IMR-90 (cell line): ENCODE results near the gene CAMTA1. TPM values are rescaled to one million over a fixed set of nuclear protein-coding genes. Genes with fewer than 3 reads are reported as not detected.

Experiments used
- ATAC-seq: fragments of 200-7000 bp; cut with Tn5 transposase; 2 replicates; pipeline ENCODE4 v1.9.1; 2020; ENCODE audit warnings: low read depth, mild to moderate bottlenecking, moderate library complexity
- BruUV-seq: library from RNA; stranded (reverse); fragments of 400-500 nt; replicated peaks from 2 replicates; lab custom pipeline; 2021; lab: Mats Ljungman, UMichigan
- CTCF ChIA-PET: fragments of 300-600 bp; formaldehyde crosslinking; extraction: SDS; loops from one replicate; lab custom pipeline; 2021; ENCODE audit warnings: antibody characterized with exemption; lab: Yijun Ruan, JAX
- POLR2A ChIA-PET: fragments of 300-600 bp; sonication (Branson Sonifier 250); formaldehyde crosslinking; loops from one replicate; lab custom pipeline; 2022; ENCODE audit warnings: antibody characterized with exemption; ENCODE audit not compliant: unreplicated experiment; lab: Charles Lee
- DNase-seq: peaks from one replicate; pipeline ENCODE4 v3.0.0; 2013
- H2AFZ ChIP-seq: replicated peaks from 2 replicates; pipeline ENCODE3; 2013; ENCODE audit warnings: low read length, mild to moderate bottlenecking; ENCODE audit not compliant: poor library complexity
- H2AK5ac ChIP-seq: 2 replicates; pipeline ENCODE4 v1.6.1; 2013; ENCODE audit warnings: low read depth, low read length, inconsistent platforms
- H2AK9ac ChIP-seq: replicated peaks from 2 replicates; pipeline ENCODE3; 2013; ENCODE audit warnings: mild to moderate bottlenecking, low read depth, low read length, moderate library complexity; ENCODE audit not compliant: poor library complexity
- H2BK120ac ChIP-seq: 2 replicates; pipeline ENCODE4 v1.6.1; 2013; ENCODE audit warnings: low read depth, low read length, inconsistent platforms
- H2BK15ac ChIP-seq: 3 replicates; pipeline ENCODE4 v1.6.1; 2013; ENCODE audit warnings: low read depth, low read length, inconsistent platforms
- H2BK20ac ChIP-seq: 2 replicates; pipeline ENCODE4 v1.6.1; 2013; ENCODE audit warnings: low read depth, mild to moderate bottlenecking, inconsistent platforms, low read length, moderate library complexity
- H2BK5ac ChIP-seq: 2 replicates; pipeline ENCODE4 v1.6.1; 2013; ENCODE audit warnings: mild to moderate bottlenecking, low read depth, low read length, inconsistent platforms; ENCODE audit not compliant: poor library complexity, severe bottlenecking
- H3K14ac ChIP-seq: replicated peaks from 2 replicates; pipeline ENCODE4 v1.6.1; 2013; ENCODE audit warnings: low read depth, low read length, inconsistent platforms
- H3K18ac ChIP-seq: 2 replicates; pipeline ENCODE4 v1.6.1; 2013; ENCODE audit warnings: low read depth, low read length, control low read depth
- H3K23ac ChIP-seq: 2 replicates; pipeline ENCODE4 v1.6.1; 2013; ENCODE audit warnings: low read depth, low read length, inconsistent platforms
- H3K27ac ChIP-seq: 2 replicates; pipeline ENCODE4 v1.5.1; 2013; ENCODE audit warnings: mild to moderate bottlenecking, control low read depth, low read length; ENCODE audit not compliant: insufficient read depth
- H3K27me3 ChIP-seq: 2 replicates; pipeline ENCODE4 v1.6.1; 2013; ENCODE audit warnings: low read length; ENCODE audit not compliant: control insufficient read depth, insufficient read depth
- H3K36me3 ChIP-seq: 2 replicates; pipeline ENCODE4 v1.6.1; 2013; ENCODE audit warnings: low read length, mixed read lengths; ENCODE audit not compliant: control insufficient read depth, insufficient read depth
- H3K4ac ChIP-seq: 2 replicates; pipeline ENCODE4 v1.6.1; 2013; ENCODE audit warnings: low read depth, low read length, inconsistent platforms
- H3K4me1 ChIP-seq: 2 replicates; pipeline ENCODE4 v1.6.1; 2013; ENCODE audit warnings: low read length, mixed read lengths; ENCODE audit not compliant: control insufficient read depth, insufficient read depth
- H3K4me2 ChIP-seq: 2 replicates; pipeline ENCODE4 v1.6.1; 2013; ENCODE audit warnings: low read depth, mild to moderate bottlenecking, control low read depth, low read length, moderate library complexity
- H3K4me3 ChIP-seq: 2 replicates; pipeline ENCODE4 v1.5.1; 2013; ENCODE audit warnings: low read depth, mild to moderate bottlenecking, control low read depth, low read length, moderate library complexity; ENCODE audit not compliant: insufficient read depth
- H3K56ac ChIP-seq: 2 replicates; pipeline ENCODE4 v1.6.1; 2013; ENCODE audit warnings: low read length, inconsistent platforms; ENCODE audit not compliant: insufficient read depth; ENCODE audit errors: extremely low read depth
- H3K79me1 ChIP-seq, 2 experiments: 2 replicates each; pipeline ENCODE4 v1.6.1; 2013; ENCODE audit warnings: low read length in 2 of 2, inconsistent platforms in 1 of 2, low read depth in 1 of 2
- H3K9ac ChIP-seq: 2 replicates; pipeline ENCODE4 v1.6.1; 2013; ENCODE audit warnings: low read depth, low read length, control low read depth
- H3K9me1 ChIP-seq: 2 replicates; pipeline ENCODE4 v1.6.1; 2013; ENCODE audit warnings: low read length, inconsistent platforms; ENCODE audit not compliant: insufficient read depth
- H3K9me3 ChIP-seq: 2 replicates; pipeline ENCODE4 v1.6.1; 2013; ENCODE audit warnings: low read length; ENCODE audit not compliant: control insufficient read depth, insufficient read depth
- H4K20me1 ChIP-seq: 2 replicates; pipeline ENCODE4 v1.6.1; 2013; ENCODE audit warnings: low read length, inconsistent platforms; ENCODE audit not compliant: insufficient read depth
- H4K5ac ChIP-seq: 2 replicates; pipeline ENCODE4 v1.6.1; 2013; ENCODE audit warnings: mild to moderate bottlenecking, low read depth, low read length, control low read depth
- H4K8ac ChIP-seq, 2 experiments: 2 replicates each; pipeline ENCODE4 v1.6.1; 2013; ENCODE audit warnings: low read depth in 2 of 2, low read length in 2 of 2, control low read depth in 1 of 2, inconsistent platforms in 1 of 2
- H4K91ac ChIP-seq: 2 replicates; pipeline ENCODE4 v1.6.1; 2013; ENCODE audit warnings: low read depth, low read length, inconsistent platforms; ENCODE audit not compliant: insufficient read depth
- BHLHE40 ChIP-seq: fragments of 150-350 bp; IDR thresholded peaks from 2 replicates; pipeline ENCODE4 v1.6.1; 2016; ENCODE audit warnings: mild to moderate bottlenecking, low read depth, low read length
- CEBPB ChIP-seq: IDR thresholded peaks from 2 replicates; pipeline ENCODE4 v1.6.1; 2012; ENCODE audit warnings: low read depth, low read length, improper control_type of control experiment
- CTCF ChIP-seq: conservative IDR thresholded peaks from 2 replicates; pipeline ENCODE4 v1.5.1; 2012; ENCODE audit warnings: mild to moderate bottlenecking, low read depth, low read length, improper control_type of control experiment
- ELK1 ChIP-seq: fragments of 150-350 bp; IDR thresholded peaks from 2 replicates; pipeline ENCODE4 v1.6.1; 2016; ENCODE audit warnings: low read depth, mild to moderate bottlenecking, low read length, moderate library complexity, borderline replicate concordance
- RAD21 ChIP-seq: IDR thresholded peaks from 2 replicates; pipeline ENCODE4 v1.6.1; 2012; ENCODE audit warnings: low read length, improper control_type of control experiment
- RFX5 ChIP-seq: IDR thresholded peaks from 2 replicates; pipeline ENCODE4 v1.8.0; 2012; ENCODE audit warnings: low read depth, mild to moderate bottlenecking, low read length, moderate library complexity
- WGBS, 2 experiments: methylation state at CpG; one replicate each; pipeline versions ENCODE4 v1.1.5 to v1.1.7; 2013; ENCODE audit warnings: missing lambda C conversion rate in 2 of 2; ENCODE audit not compliant: insufficient read length in 1 of 2; ENCODE audit errors: extremely low coverage in 2 of 2; 5-methylcytosine and 5-hydroxymethylcytosine counted together
- dilution Hi-C: fragments of 300-500 bp; cut with HindIII; formaldehyde crosslinking; loops from one replicate; pipeline ENCODE4 v1.14.3; 2018; ENCODE audit warnings: low sequenced_read_pairs; ENCODE audit not compliant: unreplicated experiment
- in situ Hi-C: fragments of 300-500 bp; cut with MboI; formaldehyde crosslinking; loops from 3 replicates; pipeline ENCODE4 v1.14.3; 2019; ENCODE audit warnings: low sequenced_read_pairs, inconsistent platforms, mixed read lengths
- intact Hi-C: fragments of 100-400 bp; cut with micrococcal nuclease; formaldehyde crosslinking; loops from 2 replicates; pipeline ENCODE4 v1.10.0; 2022
- polyA plus RNA-seq, 3 experiments: library from polyadenylated mRNA; depleted of rRNA; stranded (reverse); fragments of >200 nt; gene quantifications; 2 replicates each; pipeline ENCODE4 v1.2.3, GENCODE V29; 2012; ENCODE audit warnings: low replicate concordance in 1 of 3
- total RNA-seq: library from RNA; depleted of rRNA; stranded (reverse); fragments of >200 nt; gene quantifications from 2 replicates; pipeline ENCODE4 v1.2.3, GENCODE V29; 2012

CAMTA1 gene
- total and polyA plus RNA-seq, 2 of the 4 experiments (the other 2 are of a cell fraction) = 35.5 to 74.3 TPM

GRCh38 chr1:7555391-7556185, 770.3 kb downstream of the CAMTA1 start:
- Histone ChIP-seq H3K9me1 (no peaks in the 10 kb centered on the region), H2AFZ (no peak overlapping the region), H3K4ac (no peak overlapping the region), H4K8ac (no peak overlapping the region), H2BK5ac (no peak overlapping the region), H4K91ac (no peak overlapping the region), H3K27me3 (peaks cover 4% of the 10 kb centered on the region; the same call in 1 of the 2 replicates), H3K9ac (no peak overlapping the region), H2AK5ac (no peak overlapping the region), H3K9me3 (peaks cover 7% of the 10 kb centered on the region), H2AK9ac (no peak overlapping the region), H4K5ac (no peak overlapping the region), H4K20me1 (no peaks in the 10 kb centered on the region), H3K79me1 (no peaks in the 10 kb centered on the region), H3K4me3 (no peak overlapping the region), H2BK20ac (no peak overlapping the region), H3K14ac (no peak overlapping the region), H3K23ac (no peak overlapping the region), H3K56ac (no peak overlapping the region), H3K18ac (no peak overlapping the region), H2BK15ac (no peak overlapping the region), H2BK120ac (no peak overlapping the region), H3K4me1 (peaks cover 2% of the 10 kb centered on the region; the same call in 1 of the 2 replicates), H3K4me2 (no peak overlapping the region), H3K27ac (no peak overlapping the region), H3K36me3 (no peaks in the 10 kb centered on the region)
- DNase-seq (no peak), ATAC-seq (no peak)
- dilution Hi-C loops (no loop called here), in situ Hi-C loops (no loop called here), intact Hi-C loops (no loop called here)
- 64% methylated on average over 7 of the region's 12 CpGs; no CpG with 5 or more reads in 1 of the 2 experiments for WGBS, 2 experiments
- TF ChIP-seq CEBPB (no peak), RFX5 (no peak), RAD21 (no peak), CTCF (no peak), ELK1 (no peak), BHLHE40 (no peak)
- no TSS peak for BruUV-seq
- POLR2A ChIA-PET = no interaction called here
- CTCF ChIA-PET = interaction anchor here (0.6 kb wide), 1 partner anchor 741 kb away, joined by 3 read pairs; no protein-coding TSS in a partner anchor
